NAMALWA (cell line): ENCODE data around the gene OR10AG1.

Experiments used
- DNase-seq: peaks from one replicate; pipeline ENCODE4 v3.0.0-alpha.2; 2015; ENCODE audit warnings: low spot score

Gene OR10AG1, protein sequence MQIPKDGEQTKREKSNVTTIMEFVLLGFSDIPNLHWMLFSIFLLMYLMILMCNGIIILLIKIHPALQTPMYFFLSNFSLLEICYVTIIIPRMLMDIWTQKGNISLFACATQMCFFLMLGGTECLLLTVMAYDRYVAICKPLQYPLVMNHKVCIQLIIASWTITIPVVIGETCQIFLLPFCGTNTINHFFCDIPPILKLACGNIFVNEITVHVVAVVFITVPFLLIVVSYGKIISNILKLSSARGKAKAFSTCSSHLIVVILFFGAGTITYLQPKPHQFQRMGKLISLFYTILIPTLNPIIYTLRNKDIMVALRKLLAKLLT

DNA sequence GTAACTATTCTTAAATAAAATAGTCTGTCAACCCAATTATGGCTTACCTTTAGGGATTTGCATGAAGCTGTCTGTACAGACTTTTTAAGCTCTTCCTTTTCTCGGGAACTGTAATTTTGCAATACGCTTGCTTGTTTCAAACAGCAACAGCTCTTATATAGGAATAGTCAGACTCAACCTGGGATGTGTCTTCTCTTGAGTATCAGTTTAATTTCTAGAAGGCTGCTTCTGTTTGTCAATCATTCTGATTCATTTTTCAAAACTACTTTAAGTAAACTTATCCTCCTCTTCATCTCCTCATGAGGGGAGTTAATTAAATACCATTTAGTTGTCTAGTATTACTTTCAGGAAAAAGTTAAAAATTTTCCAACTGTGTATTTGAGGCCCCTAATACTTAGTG lies at the start of gene OR10AG1:
Gene OR10AG1, minus strand, starts transcription at position 101 of the 400 bp plus-strand sequence. Its CDS starts 38 bp downstream, at position 63.
- DNase-seq: no peak

DNA sequence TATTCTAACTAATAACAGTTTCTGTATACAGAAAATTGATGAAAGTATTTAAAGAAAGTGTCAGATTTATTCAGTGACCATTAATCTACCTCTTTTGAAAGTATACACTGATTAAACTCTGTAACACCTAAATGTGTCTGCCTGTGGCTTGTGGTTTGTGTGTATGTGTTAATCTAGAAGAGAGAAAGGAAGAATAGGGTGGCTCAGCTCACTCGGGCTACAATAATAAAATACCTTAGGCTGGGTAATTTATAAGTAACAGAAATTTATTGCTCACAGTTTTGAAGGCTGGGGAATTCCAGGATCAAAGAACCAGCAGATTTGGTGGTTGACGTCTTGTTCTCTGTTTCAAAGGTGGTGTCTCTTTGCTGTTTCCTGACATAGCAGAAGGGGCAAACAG lies 44.1 kb upstream of the OR10AG1 start:
- no peak for DNase-seq

DNA sequence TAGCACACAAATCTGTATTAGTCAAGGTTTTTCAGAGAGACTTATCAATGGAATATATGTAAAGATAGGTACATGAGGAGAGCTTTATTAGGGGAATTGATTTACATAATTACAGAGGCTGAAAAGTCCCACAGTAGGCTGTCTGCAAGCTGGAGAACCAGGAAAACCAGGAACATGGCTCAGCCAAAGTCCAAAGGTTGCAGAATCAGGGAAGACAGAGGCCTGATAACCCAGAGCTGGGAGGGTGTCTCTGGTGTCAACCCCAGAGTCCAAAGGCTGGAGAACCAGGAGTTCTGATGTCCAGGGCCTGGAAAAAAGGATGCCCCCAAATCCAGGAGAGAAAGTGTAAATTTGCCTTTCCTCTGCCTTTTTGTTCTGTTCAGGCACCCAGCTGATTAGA lies 41.0 kb upstream of the OR10AG1 start:
- no peak for DNase-seq

DNA sequence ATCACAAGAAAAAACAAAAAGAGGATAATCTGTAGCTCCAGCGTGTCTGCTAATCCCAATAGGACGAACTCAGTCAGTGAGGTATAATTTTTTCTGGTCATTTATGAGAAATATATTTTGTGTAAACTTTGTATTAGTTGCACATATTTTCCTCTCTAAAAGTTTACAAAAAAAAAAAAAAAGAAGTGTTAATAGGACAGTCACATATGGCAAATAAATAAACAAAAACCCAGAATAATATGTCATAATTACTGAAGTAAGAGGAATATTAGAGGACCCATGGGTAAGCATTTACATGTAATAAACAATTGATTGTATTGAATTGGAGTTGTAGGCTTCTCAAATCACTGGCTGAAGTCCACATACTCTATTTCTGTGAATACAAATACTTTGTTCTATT lies 24.8 kb upstream of the OR10AG1 start, which contains the start of gene OR5F1:
Gene OR5F1, minus strand, starts transcription at position 101 of the 400 bp plus-strand sequence. Its CDS starts 0 bp downstream, at position 101.
- DNase-seq: no peak

DNA sequence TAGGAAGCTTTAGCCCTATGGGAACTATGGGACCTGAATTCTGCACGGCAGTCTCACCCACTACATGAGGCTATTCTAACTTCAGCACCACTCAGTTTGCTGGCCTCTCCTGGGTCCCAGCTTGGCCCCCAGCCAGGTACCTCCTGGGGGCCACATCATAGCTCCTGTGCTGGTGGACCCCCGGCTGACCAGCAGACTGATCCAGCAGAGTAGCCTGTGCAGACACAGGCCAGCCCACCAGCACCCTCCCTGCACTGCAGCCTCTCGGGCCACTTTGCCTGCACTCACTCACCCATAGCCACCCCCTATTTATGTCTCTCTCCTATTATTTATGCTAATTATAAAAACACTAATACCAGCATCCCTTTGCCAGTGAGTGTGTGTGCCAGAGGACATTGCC lies 1.2 kb upstream of the OR10AG1 start:
- no peak for DNase-seq

DNA sequence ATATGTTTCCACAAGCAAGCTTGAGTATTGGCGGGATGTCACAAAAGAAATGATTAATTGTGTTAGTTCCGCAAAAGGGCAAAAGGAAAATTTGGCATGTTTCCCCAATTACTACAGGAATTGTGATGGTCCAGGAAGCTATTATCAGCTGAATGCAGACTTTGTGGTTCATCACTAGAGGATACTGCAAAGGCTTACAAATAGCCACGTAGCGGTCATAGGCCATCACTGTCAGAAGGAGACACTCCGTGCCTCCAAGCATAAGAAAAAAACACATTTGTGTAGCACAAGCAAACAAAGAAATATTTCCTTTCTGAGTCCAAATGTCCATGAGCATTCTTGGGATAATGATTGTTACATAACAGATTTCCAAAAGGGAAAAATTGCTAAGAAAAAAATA lies 1.8 kb downstream of the OR10AG1 start:
- DNase-seq: no peak

DNA sequence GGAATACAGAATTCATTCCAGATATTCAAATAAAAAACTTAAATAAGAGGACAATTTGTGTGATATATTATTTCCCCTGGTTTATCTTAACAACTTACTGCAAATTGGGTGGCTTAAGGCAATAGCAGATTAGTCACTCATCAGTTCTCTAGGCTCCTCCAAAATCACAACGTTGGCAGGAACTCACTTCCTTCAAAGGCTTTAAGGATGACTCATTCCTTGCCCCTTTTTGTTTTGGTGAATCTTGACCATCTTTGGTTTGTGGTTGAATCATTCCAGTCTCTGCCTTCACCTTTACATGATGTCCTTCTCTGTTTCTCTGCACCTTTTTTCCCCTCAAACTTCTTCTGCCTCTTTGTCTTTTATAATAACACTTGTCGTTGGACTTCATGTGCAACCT lies 3.4 kb downstream of the OR10AG1 start:
- DNase-seq: no peak

DNA sequence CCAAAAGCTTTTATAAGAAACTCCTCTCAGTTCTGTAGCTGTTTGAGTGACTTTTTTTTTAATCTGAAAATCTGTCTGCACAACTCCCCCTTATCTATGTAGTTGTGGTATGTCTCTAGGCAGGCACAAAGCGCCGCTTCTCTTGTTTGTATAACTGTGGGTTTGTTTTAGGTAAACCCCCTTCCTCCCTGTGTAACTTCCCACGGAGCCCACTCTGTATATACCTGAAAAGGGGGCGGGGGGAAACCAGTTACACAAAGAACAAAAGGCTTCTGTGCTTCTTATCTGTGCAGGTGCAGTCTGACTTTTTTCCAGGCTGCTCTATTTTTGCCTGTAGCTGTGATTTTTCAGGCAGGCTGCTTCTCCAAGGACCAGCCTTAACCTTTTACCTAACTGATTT lies 13.2 kb downstream of the OR10AG1 start:
- DNase-seq: no peak

DNA sequence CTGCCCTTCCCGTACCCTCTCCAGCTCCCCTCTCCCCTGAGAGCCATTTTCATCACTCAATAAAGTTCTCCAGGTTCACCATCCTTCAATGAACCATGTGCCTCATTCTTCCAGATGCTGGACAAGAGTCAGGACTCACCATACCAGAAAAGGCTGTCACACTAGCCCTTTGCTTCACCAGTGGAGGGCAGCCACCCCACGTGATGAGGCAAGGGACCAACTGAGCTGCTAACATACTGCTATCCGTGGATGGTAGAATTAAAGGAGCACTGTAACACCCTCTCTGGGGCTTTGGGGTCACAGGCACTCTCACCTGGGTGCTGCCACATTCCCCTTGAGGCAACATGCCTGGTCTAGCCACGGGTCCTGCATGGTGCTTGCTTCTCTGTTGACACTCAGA lies 20.4 kb downstream of the OR10AG1 start:
- DNase-seq: no peak

DNA sequence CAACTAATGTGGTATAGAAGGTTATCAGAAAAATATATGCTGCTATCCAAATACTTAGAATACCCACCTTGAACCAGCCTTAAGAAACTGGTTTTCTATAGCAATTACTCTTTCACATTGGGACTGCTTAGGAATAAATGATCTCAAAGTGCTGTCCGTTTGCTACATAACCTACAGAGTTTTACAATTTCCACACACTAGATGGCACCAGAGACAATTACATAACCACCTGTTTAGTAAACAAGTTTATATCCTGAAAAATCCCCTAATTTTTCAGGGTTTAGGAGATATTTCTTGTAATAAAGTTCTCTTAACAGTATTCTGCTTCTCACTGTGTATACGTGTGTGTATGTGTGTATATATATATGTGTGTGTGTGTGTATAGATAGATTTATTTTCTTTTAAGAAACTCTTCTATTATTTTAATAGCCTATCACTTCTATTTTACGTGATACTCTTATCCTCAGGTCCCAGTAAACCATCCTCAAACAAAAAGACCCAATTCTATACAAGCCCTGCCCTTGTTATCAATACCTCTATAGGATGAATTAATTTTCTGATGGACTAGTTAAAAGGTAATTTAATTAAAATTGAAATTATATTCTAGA lies 26.9 kb downstream of the OR10AG1 start:
- peak; percentile 65 for DNase-seq

DNA sequence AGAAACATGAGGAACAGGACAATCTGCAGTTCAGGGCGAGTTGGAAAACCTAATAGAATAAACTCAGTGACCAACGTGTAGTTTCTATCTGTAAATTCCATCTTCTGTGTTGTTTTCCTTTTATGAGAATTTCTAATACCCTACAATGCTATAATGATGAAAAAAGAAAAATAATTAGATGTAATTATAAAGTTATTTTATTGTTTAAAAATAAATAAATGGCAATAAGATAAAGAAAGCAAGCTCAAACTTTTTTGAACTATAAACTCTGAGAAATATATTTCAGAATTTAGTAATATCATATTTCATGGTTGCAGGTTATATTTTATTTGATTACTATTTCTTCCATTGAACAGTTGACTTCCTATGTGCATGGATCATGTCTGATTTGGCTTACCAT lies 33.4 kb downstream of the OR10AG1 start, which contains the start of gene OR5I1:
Gene OR5I1, minus strand, starts transcription at position 101 of the 400 bp plus-strand sequence. Its CDS starts 0 bp downstream, at position 101.
- DNase-seq: no peak

DNA sequence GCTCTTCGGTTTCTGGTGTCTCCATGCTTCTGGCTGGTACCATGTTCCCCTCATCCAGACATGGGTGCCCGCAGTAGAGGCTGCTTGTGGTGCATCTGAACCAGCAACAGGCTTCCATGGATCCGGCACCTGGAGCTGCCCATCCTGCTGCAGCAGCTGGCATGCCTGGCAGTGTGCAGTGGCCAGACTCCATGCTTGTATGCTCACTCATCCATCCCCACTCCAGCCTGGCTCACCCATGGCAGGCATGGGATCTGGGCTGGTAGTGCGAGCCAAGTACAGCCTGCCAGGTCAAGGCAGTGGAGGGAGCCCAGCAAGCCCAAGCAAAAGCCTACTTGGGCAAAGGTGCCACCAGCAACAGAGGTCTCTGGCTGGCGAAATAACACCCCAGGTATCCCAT lies 49.2 kb downstream of the OR10AG1 start:
- DNase-seq: no peak
